K562 (cell line): ENCODE results near the gene ACTRT2. TPM values are rescaled to one million over a fixed set of nuclear protein-coding genes. Genes with fewer than 3 reads are reported as not detected.

Experiments
- ATAC-seq: fragments of 200-7000 bp; cut with Tn5 transposase; 3 replicates; pipeline ENCODE4 v1.9.1; 2020; ENCODE audit warnings: moderate library complexity
- BruUV-seq: library from RNA; stranded (reverse); fragments of 400-500 nt; replicated peaks from 2 replicates; lab custom pipeline; 2021; lab: Mats Ljungman, UMichigan
- CTCF ChIA-PET: fragments of 300-600 bp; formaldehyde crosslinking; extraction: SDS; loops from one replicate; lab custom pipeline; 2021; ENCODE audit warnings: low intra/inter-chr PET ratio; lab: Yijun Ruan, JAX
- POLR2A ChIA-PET: fragments of 300-600, 350-650 bp; sonication (Branson Sonifier 250); formaldehyde crosslinking; extraction: SDS; loops from one replicate; lab custom pipeline; 2021; ENCODE audit warnings: antibody characterized with exemption, inconsistent platforms; lab: Yijun Ruan, JAX
- DNase-seq, 4 experiments: peaks; one replicate each; pipeline versions ENCODE4 v3.0.0 to v3.0.0-alpha.2; 2011 to 2018; ENCODE audit warnings: low spot score in 3 of 4, mixed read lengths in 3 of 4; ENCODE audit errors: extremely low read depth in 1 of 4
- FAIRE-seq: peaks from 2 replicates; lab custom pipeline; 2011; peaks lifted over from hg19 to GRCh38; lab: Jason Lieb, UNC
- H2AFZ ChIP-seq: 2 replicates; pipeline ENCODE4 v1.6.0; 2011; ENCODE audit warnings: low read depth, low read length, control low read depth, inconsistent platforms
- H3K27ac ChIP-seq: fragments of 200-600 bp; 3 replicates; pipeline ENCODE4 v1.8.0; 2011; ENCODE audit warnings: low read depth, mild to moderate bottlenecking, control low read depth, inconsistent platforms, low read length, moderate library complexity, mixed read lengths; ENCODE audit errors: extremely low read depth
- H3K27me3 ChIP-seq, 2 experiments: fragments of 300-600 bp in 1 of 2; 2 replicates in 1 of 2; 3 replicates in 1 of 2; pipeline versions ENCODE4 v1.6.0 to v1.8.0; 2011; ENCODE audit warnings: inconsistent platforms in 2 of 2, low read length in 2 of 2, mild to moderate bottlenecking in 1 of 2, mixed read lengths in 1 of 2, moderate library complexity in 1 of 2; ENCODE audit not compliant: control insufficient read depth in 2 of 2, insufficient read depth in 2 of 2
- H3K36me3 ChIP-seq: fragments of 300-600 bp; 3 replicates; pipeline ENCODE4 v1.8.0; 2011; ENCODE audit warnings: mild to moderate bottlenecking, low read length, inconsistent platforms; ENCODE audit not compliant: control insufficient read depth, insufficient read depth
- H3K4me1 ChIP-seq, 2 experiments: fragments of 200-600 bp in 1 of 2; replicated peaks in 1 of 2; 2 replicates in 1 of 2; 3 replicates in 1 of 2; pipeline versions ENCODE4 v1.5.1 to v1.8.0; 2011; ENCODE audit warnings: inconsistent platforms in 2 of 2, low read length in 2 of 2, mild to moderate bottlenecking in 1 of 2, mixed read lengths in 1 of 2, moderate library complexity in 1 of 2; ENCODE audit not compliant: control insufficient read depth in 2 of 2, insufficient read depth in 2 of 2
- H3K4me2 ChIP-seq: 2 replicates; pipeline ENCODE4 v1.6.1; 2011; ENCODE audit warnings: low read length, control low read depth, inconsistent platforms, mixed read lengths; ENCODE audit not compliant: insufficient read depth
- H3K4me3 ChIP-seq: fragments of 200-600 bp; sonication (generic), shearing (Covaris generic); 2 replicates; pipeline ENCODE4 v1.5.1; 2016; ENCODE audit warnings: control low read depth, inconsistent platforms
- H3K79me2 ChIP-seq: fragments of 200-600 bp; 3 replicates; pipeline ENCODE4 v1.8.0; 2011; ENCODE audit warnings: low read length, inconsistent platforms; ENCODE audit not compliant: control insufficient read depth, insufficient read depth
- H3K9ac ChIP-seq, 2 experiments: 2 replicates each; pipeline versions ENCODE4 v1.6.0 to v1.6.1; 2011; ENCODE audit warnings: low read depth in 2 of 2, low read length in 2 of 2, control low read depth in 1 of 2, inconsistent platforms in 1 of 2, mild to moderate bottlenecking in 1 of 2, mixed read lengths in 1 of 2; ENCODE audit not compliant: insufficient read depth in 1 of 2
- H3K9me1 ChIP-seq: one replicate; pipeline ENCODE4 v1.6.0; 2011; ENCODE audit warnings: inconsistent platforms, mild to moderate bottlenecking, low read length, moderate library complexity; ENCODE audit not compliant: control insufficient read depth, insufficient read depth
- H3K9me3 ChIP-seq: replicated peaks from 2 replicates; pipeline ENCODE4 v1.5.1; 2011; ENCODE audit warnings: low read depth, low read length, inconsistent platforms; ENCODE audit not compliant: control insufficient read depth, insufficient read depth
- H4K20me1 ChIP-seq: replicated peaks from 2 replicates; pipeline ENCODE4 v1.6.1; 2011; ENCODE audit warnings: low read length, inconsistent platforms, mixed read lengths; ENCODE audit not compliant: control insufficient read depth, insufficient read depth
- CCNT2 ChIP-seq: IDR thresholded peaks from 2 replicates; pipeline ENCODE4 v1.6.1; 2011; ENCODE audit warnings: borderline replicate concordance, low read depth, mild to moderate bottlenecking, moderate library complexity, mixed read lengths, low read length; ENCODE audit not compliant: insufficient read length; ENCODE audit errors: extremely low read depth
- DPF2 ChIP-seq: fragments of 450-650 bp; IDR thresholded peaks from 2 replicates; pipeline ENCODE4 v1.6.1; 2016
- E2F4 ChIP-seq: sonication (generic); formaldehyde crosslinking; IDR thresholded peaks from 2 replicates; pipeline ENCODE4 v1.8.0; 2022; ENCODE audit warnings: mild to moderate bottlenecking, low read depth, missing genetic modification reagents
- ELF1 ChIP-seq: fragments of 200-800 bp; sonication (Bioruptor generic); IDR thresholded peaks from 2 replicates; pipeline ENCODE4 v1.6.1; 2016; ENCODE audit warnings: missing genetic modification characterization, missing compliant biosample characterization
- FOXA1 ChIP-seq: fragments of 450-650 bp; IDR thresholded peaks from 2 replicates; pipeline ENCODE4 v1.6.1; 2016; ENCODE audit warnings: mild to moderate bottlenecking, borderline replicate concordance
- MAFK ChIP-seq: IDR thresholded peaks from 2 replicates; pipeline ENCODE4 v1.6.1; 2011; ENCODE audit warnings: low read length, improper control_type of control experiment
- NR3C1 ChIP-seq: sonication (generic); formaldehyde crosslinking; IDR thresholded peaks from 2 replicates; pipeline ENCODE4 v1.8.1; 2022; ENCODE audit warnings: missing genetic modification reagents
- PPARD ChIP-seq: fragments of 250-450 bp; sonication (Bioruptor Pico); IDR thresholded peaks from 2 replicates; pipeline ENCODE4 v1.8.0; 2022; ENCODE audit warnings: inconsistent platforms, mild to moderate bottlenecking, moderate library complexity
- PTBP1 ChIP-seq: fragments of 200-400 bp; formaldehyde crosslinking; IDR thresholded peaks from 2 replicates; pipeline ENCODE4 v1.6.1; 2017; ENCODE audit warnings: low read depth, low read length
- PYGO2 ChIP-seq: fragments of 450-650 bp; IDR thresholded peaks from 2 replicates; pipeline ENCODE4 v1.6.1; 2016; ENCODE audit warnings: mild to moderate bottlenecking, missing genetic modification characterization, moderate library complexity, missing compliant biosample characterization
- RBFOX2 ChIP-seq: fragments of 200-400 bp; formaldehyde crosslinking; IDR thresholded peaks from 2 replicates; pipeline ENCODE4 v1.6.1; 2017; ENCODE audit warnings: low read depth, mild to moderate bottlenecking, low read length, moderate library complexity
- RBM39 ChIP-seq: fragments of 200-400 bp; formaldehyde crosslinking; optimal IDR thresholded peaks from 2 replicates; pipeline ENCODE3; 2018; ENCODE audit warnings: low read depth, low read length
- TAF7 ChIP-seq: fragments of 450-650 bp; IDR thresholded peaks from 2 replicates; pipeline ENCODE4 v1.6.1; 2016; ENCODE audit warnings: missing genetic modification characterization, missing compliant biosample characterization
- U2AF1 ChIP-seq: fragments of 200-400 bp; formaldehyde crosslinking; optimal IDR thresholded peaks from 2 replicates; pipeline ENCODE3; 2017; ENCODE audit warnings: mild to moderate bottlenecking, low read depth, low read length, moderate library complexity
- ZC3H11A ChIP-seq: IDR thresholded peaks from 2 replicates; pipeline ENCODE4 v1.6.1; 2012; ENCODE audit warnings: low read depth, low read length, improper control_type of control experiment
- ZNF518B ChIP-seq: fragments of 250-450 bp; sonication (Bioruptor Pico); IDR thresholded peaks from 2 replicates; pipeline ENCODE4 v1.5.0; 2021; ENCODE audit warnings: mild to moderate bottlenecking, moderate library complexity
- WGBS: fragments of 100-300 bp; shearing (Covaris generic); methylation state at CpG from one replicate; pipeline ENCODE4 v1.1.6; 2016; ENCODE audit warnings: low coverage, mixed read lengths; ENCODE audit not compliant: insufficient coverage; ENCODE audit errors: missing lambda C conversion rate; 5-methylcytosine and 5-hydroxymethylcytosine counted together
- in situ Hi-C: fragments of 300-500 bp; cut with MboI; formaldehyde crosslinking; loops from 4 replicates; pipeline ENCODE4 v1.15.0; 2018; ENCODE audit warnings: inconsistent platforms, mixed read lengths
- intact Hi-C: fragments of 100-400 bp; cut with micrococcal nuclease; formaldehyde crosslinking; loops from 2 replicates; pipeline ENCODE4 v1.14.2; 2022
- polyA plus RNA-seq, 8 experiments: library from polyadenylated mRNA; depleted of rRNA in 4 of 8; stranded (reverse) in 5 of 8; unstranded in 3 of 8; fragments of >200 nt; fragmentation: Nextera tagmentation in 2 of 8; fragmentation: Illumina TruSeq in 1 of 8; extraction: Ambion mirVana in 2 of 8; extraction: Trizol in 1 of 8; gene quantifications; 2 replicates each; pipeline versions ENCODE4 v1.2.1 to v1.2.3, GENCODE V29; 2011 to 2014; ENCODE audit warnings: inconsistent platforms in 1 of 8, missing spikeins in 1 of 8
- total RNA-seq, 7 experiments: library from RNA; depleted of rRNA in 6 of 7; stranded (reverse); fragments of >200 nt in 6 of 7; fragmentation: Illumina TruSeq in 2 of 7; extraction: Trizol in 2 of 7; gene quantifications; 2 replicates each; pipeline versions ENCODE4 v1.2.1 to v1.2.3, GENCODE V29; 2011 to 2021; ENCODE audit warnings: low replicate concordance in 1 of 7
- TF ChIP-seq, protein P1 (sequence below), 2 experiments: fragments of 450-650 bp; conservative IDR thresholded peaks; 2 replicates each; pipeline ENCODE4 v1.6.1; 2017; ENCODE audit warnings: mild to moderate bottlenecking in 2 of 2, moderate library complexity in 2 of 2

Gene ACTRT2
- total and polyA plus RNA-seq, 9 of the 15 experiments (the other 6 are each of a cell fraction or from before 2014, with no cell fraction given) = not detected

GRCh38 chr1:3028531-3029282 lies 7.4 kb downstream of the ACTRT2 start:
- no peaks in the 10 kb centered on the region for H3K79me2 ChIP-seq
- ATAC-seq = no peak
- intact Hi-C loops = no loop called here
- no peaks in the 10 kb centered on the region; a peak in 1 of 5 replicates for H3K4me1 ChIP-seq
- no peaks in the 10 kb centered on the region for H4K20me1 ChIP-seq
- H2AFZ ChIP-seq = no peak overlapping the region
- no peaks in the 10 kb centered on the region for H3K9me1 ChIP-seq
- DNase-seq = no peak
- H3K36me3 ChIP-seq = no peaks in the 10 kb centered on the region
- in situ Hi-C loops = no loop called here
- ChIA-PET CTCF (no interaction called here), POLR2A (interaction anchor here (0.7 kb wide), 1 partner anchor 195 kb away, joined by 3 read pairs; no protein-coding TSS in a partner anchor)
- WGBS = under 1% methylated on average over 31 of the region's 32 CpGs
- no peaks in the 10 kb centered on the region for H3K9me3 ChIP-seq
- FAIRE-seq = no peak
- no peak overlapping the region for H3K4me2 ChIP-seq
- H3K9ac ChIP-seq = no peak overlapping the region
- H3K4me3 ChIP-seq = no peak overlapping the region
- no TSS peak for BruUV-seq
- no peak overlapping the region for H3K27ac ChIP-seq
- no peak for TF ChIP-seq ZNF518B (CRISPR knock-in tag)
- TF ChIP-seq PYGO2 (tag) = no peak
- TF ChIP-seq U2AF1 = no peak
- TF ChIP-seq FOXA1 = no peak
- TF ChIP-seq MAFK = no peak
- no peak for TF ChIP-seq CCNT2
- no peak for TF ChIP-seq RBM39
- no peak for TF ChIP-seq DPF2
- no peak for TF ChIP-seq PTBP1
- no peak for TF ChIP-seq E2F4
- TF ChIP-seq ZC3H11A = no peak
- TF ChIP-seq TAF7 = no peak
- no peak for TF ChIP-seq NR3C1
- TF ChIP-seq RBFOX2 = no peak
- no peak for TF ChIP-seq ELF1
- TF ChIP-seq PPARD (CRISPR knock-in tag) = no peak
- TF ChIP-seq, protein P1, sequence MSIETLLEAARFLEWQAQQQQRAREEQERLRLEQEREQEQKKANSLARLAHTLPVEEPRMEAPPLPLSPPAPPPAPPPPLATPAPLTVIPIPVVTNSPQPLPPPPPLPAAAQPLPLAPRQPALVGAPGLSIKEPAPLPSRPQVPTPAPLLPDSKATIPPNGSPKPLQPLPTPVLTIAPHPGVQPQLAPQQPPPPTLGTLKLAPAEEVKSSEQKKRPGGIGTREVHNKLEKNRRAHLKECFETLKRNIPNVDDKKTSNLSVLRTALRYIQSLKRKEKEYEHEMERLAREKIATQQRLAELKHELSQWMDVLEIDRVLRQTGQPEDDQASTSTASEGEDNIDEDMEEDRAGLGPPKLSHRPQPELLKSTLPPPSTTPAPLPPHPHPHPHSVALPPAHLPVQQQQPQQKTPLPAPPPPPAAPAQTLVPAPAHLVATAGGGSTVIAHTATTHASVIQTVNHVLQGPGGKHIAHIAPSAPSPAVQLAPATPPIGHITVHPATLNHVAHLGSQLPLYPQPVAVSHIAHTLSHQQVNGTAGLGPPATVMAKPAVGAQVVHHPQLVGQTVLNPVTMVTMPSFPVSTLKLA (conservative IDR thresholded peaks at IDR 0.05) = no peak
- peaks cover 13 to 47% of the 10 kb centered on the region in 2 experiments; a peak in 4 of 5 replicates for H3K27me3 ChIP-seq
